ENCODE data around the gene ZBTB37. TPM values are rescaled to one million over a fixed set of nuclear protein-coding genes. Genes with fewer than 3 reads are reported as not detected.
"Not testable (repeated sequence)": the region's sequence is repeated elsewhere in the genome, so short reads cannot be mapped to it uniquely, and the experiment has no call there.

Gene ZBTB37
- total RNA-seq, 6 experiments from 2014 or later = 2.8 to 6.1 (median 4.7) TPM

DNA sequence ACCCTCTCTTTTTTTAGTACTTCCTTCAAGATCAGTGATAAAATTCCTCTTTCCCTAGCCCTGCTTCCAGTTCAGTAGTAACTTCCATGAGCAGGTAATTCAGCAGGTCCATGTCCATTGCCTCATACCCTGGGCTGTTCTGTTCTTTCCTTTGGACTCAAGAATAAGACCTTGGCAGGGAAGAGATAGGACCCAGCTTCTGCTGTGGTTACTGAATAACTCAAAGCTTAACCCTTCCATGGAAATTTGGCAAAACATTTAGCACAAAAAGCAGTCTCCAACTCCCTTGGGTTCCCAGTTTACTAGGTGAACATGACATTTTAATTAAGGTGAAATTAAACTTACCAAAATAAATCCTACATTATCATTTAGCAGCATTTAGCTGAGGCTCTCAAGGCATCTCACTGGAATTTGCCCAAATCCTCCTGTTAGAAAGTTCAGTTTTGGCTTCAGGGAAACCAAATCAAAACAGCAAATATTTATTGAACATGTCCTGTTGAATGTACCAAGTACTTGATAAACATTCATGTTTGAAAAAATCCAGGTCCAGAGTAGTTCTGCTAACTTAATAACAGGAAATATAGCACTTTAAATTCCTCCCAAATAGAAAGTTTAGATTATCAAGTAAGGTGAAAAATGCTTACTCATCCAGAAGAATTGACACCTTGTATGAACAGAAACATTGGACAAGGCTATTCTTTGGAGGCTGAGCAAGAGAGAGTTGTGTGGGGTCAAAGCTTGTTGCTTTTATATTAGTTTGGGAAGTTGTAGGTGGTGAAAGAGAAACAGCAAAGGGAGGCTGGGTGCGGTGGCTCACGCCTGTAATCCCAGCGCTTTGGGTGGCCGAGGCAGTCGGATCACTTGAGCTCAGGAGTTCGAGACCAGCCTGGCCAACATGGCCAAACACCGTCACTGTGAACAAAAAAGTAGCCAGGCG lies 57.4 kb downstream of the ZBTB37 start:
- Histone ChIP-seq H3K27ac (peak overlapping the region; percentile 18 to 90 (median 86)), H3K4me3 (peak overlapping the region in 2 of 3 donors; percentile 45), H3K36me3 (no peaks in the 10 kb centered on the region), H3K9me3 (no peaks in the 10 kb centered on the region), H3K4me1 (peaks cover 0 to 46% (median 5%) of the 10 kb centered on the region in 4 donors), H3K27me3 (no peaks in the 10 kb centered on the region)
- no peak for TF ChIP-seq POLR2A (IDR thresholded peaks at IDR 0.05)
- TF ChIP-seq, protein P1, sequence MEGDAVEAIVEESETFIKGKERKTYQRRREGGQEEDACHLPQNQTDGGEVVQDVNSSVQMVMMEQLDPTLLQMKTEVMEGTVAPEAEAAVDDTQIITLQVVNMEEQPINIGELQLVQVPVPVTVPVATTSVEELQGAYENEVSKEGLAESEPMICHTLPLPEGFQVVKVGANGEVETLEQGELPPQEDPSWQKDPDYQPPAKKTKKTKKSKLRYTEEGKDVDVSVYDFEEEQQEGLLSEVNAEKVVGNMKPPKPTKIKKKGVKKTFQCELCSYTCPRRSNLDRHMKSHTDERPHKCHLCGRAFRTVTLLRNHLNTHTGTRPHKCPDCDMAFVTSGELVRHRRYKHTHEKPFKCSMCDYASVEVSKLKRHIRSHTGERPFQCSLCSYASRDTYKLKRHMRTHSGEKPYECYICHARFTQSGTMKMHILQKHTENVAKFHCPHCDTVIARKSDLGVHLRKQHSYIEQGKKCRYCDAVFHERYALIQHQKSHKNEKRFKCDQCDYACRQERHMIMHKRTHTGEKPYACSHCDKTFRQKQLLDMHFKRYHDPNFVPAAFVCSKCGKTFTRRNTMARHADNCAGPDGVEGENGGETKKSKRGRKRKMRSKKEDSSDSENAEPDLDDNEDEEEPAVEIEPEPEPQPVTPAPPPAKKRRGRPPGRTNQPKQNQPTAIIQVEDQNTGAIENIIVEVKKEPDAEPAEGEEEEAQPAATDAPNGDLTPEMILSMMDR (IDR thresholded peaks at IDR 0.05) = no peak
- ATAC-seq (peak; percentile 72 to 88 (median 82)), DNase-seq (peak in 2 of 3 donors; percentile 58 to 78)
- intact Hi-C loops (cut with DNase I) = no loop called here
- 28% methylated on average over 8 of the region's 8 CpGs for WGBS (ENCODE audit: insufficient coverage, low coverage, low lambda C conversion rate, missing lambda C conversion rate)

DNA sequence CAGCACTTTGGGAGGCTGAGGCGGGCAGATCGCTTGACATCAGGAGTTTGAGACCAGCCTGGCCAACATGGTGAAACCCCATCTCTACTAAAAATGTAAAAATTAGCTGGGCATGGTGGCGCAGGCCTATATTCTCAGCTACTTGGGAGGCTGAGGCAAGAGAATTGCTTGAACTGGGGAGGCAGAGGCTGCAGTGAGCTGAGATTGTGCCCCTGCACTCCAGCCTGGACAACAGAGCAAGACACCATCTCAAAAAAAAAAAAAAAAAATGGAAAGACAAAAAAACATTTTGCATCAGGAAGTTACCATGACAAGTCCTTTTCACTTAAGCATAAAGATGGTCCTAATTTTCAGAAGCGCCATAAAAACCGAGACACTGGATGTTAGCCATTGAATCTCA lies 62.4 kb downstream of the ZBTB37 start:
- H3K27ac ChIP-seq; H3K27me3 ChIP-seq; ATAC-seq; H3K9me3 ChIP-seq; DNase-seq; intact Hi-C loops (cut with DNase I); H3K4me3 ChIP-seq; H3K36me3 ChIP-seq: not testable (repeated sequence)
- 97% methylated on average over 5 of the region's 5 CpGs for WGBS (ENCODE audit: insufficient coverage, low coverage, low lambda C conversion rate, missing lambda C conversion rate)
- H3K4me1 ChIP-seq = peaks cover 0 to 60% (median 17%) of the 10 kb centered on the region in 4 donors

DNA sequence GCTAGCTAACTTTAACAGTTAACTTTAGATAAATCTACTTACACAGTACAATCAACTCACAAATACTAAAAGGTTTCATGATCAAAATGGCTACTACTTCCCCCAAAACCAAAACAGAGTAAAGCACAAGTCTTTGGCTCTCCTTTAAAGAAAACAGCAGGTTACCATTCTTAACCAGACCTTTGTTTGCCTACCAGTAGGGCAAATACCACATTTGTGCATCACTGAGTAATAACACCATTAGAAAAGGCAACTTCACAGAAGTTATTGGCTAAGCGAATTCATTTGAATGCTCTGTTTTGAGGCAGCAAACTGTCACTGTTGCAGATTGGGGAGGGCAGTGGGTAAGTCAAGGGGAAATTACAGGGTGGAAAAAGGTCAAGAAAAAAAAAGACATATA lies 66.3 kb downstream of the ZBTB37 start:
- TF ChIP-seq POLR2A (IDR thresholded peaks at IDR 0.05) = no peak
- WGBS (ENCODE audit: insufficient coverage, low coverage, low lambda C conversion rate, missing lambda C conversion rate) = 100% methylated on average over 1 of the region's 1 CpG
- peaks cover 0 to 20% (median 5%) of the 10 kb centered on the region in 4 donors for H3K36me3 ChIP-seq
- no peak overlapping the region for H3K4me3 ChIP-seq
- H3K4me1 ChIP-seq = peaks cover 0 to 38% (median 12%) of the 10 kb centered on the region in 4 donors
- no peaks in the 10 kb centered on the region for H3K9me3 ChIP-seq
- peak overlapping the region in 1 of 3 donors; percentile 2 for H3K27ac ChIP-seq
- no peaks in the 10 kb centered on the region for H3K27me3 ChIP-seq
- DNase-seq (no peak), ATAC-seq (peak in 3 of 4 donors; percentile 40 to 70 (median 63))
- intact Hi-C loops (cut with DNase I) = no loop called here

DNA sequence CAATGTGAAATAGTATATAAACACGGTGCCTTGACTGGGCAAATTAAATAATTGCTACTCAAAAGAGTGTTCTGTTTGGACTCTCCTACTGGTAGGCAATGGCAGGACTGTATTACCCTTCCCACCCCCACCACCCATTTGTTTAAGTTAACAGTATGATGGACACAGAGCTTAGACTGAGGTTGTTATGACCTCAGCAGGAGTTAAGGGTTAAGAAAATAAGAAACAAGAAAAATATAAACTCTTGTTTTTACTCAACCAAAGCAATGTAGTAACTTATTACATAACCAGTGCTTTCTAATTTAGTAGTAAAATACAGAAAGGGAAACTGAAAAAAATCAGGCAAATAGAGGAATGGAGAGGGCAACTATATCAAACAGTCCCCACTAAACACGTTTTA lies 68.9 kb downstream of the ZBTB37 start:
- Histone ChIP-seq H3K9me3 (no peaks in the 10 kb centered on the region), H3K36me3 (peaks cover 3 to 42% (median 17%) of the 10 kb centered on the region in 4 donors), H3K4me3 (no peak overlapping the region), H3K4me1 (peaks cover 0 to 29% (median 8%) of the 10 kb centered on the region in 4 donors), H3K27me3 (no peaks in the 10 kb centered on the region), H3K27ac (no peak overlapping the region)
- intact Hi-C loops (cut with DNase I) = no loop called here
- TF ChIP-seq, protein P1 (IDR thresholded peaks at IDR 0.05) = no peak
- TF ChIP-seq POLR2A (IDR thresholded peaks at IDR 0.05) = no peak
- DNase-seq (no peak), ATAC-seq (no peak)
- 60% methylated on average over 2 of the region's 2 CpGs for WGBS (ENCODE audit: insufficient coverage, low coverage, low lambda C conversion rate, missing lambda C conversion rate)

DNA sequence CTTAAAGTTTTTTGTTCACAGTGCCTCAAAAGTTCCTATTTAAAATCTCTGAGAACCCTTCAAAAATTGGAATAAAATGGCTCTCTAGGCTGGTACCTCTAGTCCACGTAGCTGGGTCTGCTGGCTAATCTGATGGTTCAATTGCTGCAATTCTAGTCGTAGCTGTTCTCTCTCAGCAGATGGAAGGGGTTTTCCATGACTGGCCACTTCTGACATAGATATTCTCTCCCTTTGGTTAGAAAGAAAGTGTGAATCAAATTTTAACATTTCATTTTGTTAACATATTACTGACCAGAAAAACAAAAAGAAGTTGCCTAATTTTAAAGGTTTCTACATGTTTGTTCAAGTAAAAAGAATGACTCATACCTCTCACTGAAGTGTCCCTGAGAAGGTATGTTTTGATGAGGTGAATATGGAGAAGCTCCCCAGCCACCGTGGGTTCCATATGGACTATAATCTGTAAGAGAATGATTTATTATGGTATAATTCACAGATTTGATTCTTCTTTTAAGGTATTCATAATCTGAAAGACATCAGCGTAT lies 78.3 kb downstream of the ZBTB37 start:
- DNase-seq (no peak), ATAC-seq (no peak)
- intact Hi-C loops (cut with DNase I) = no loop called here
- H3K4me1 ChIP-seq = no peaks in the 10 kb centered on the region
- H3K9me3 ChIP-seq = no peaks in the 10 kb centered on the region
- no peak overlapping the region for H3K4me3 ChIP-seq
- H3K27me3 ChIP-seq = no peaks in the 10 kb centered on the region
- 84% methylated on average over 4 of the region's 4 CpGs for WGBS (ENCODE audit: insufficient coverage, low coverage, low lambda C conversion rate, missing lambda C conversion rate)
- TF ChIP-seq, protein P1 (IDR thresholded peaks at IDR 0.05) = no peak
- TF ChIP-seq POLR2A (IDR thresholded peaks at IDR 0.05) = no peak
- no peak overlapping the region for H3K27ac ChIP-seq
- H3K36me3 ChIP-seq = peaks cover 0 to 80% (median 19%) of the 10 kb centered on the region in 4 donors

Data from right lobe of liver (tissue), 6 donors.